Liver (tissue), 9 donors: ENCODE measurements around the gene UIMC1. TPM values are rescaled to one million over a fixed set of nuclear protein-coding genes. Genes with fewer than 3 reads are reported as not detected.

Experiments
- DNase-seq: peaks from one replicate; pipeline ENCODE4 v3.0.0-alpha.2; 2017; ENCODE audit warnings: low spot score
- H3K27ac ChIP-seq, 2 donors: one replicate each; pipeline ENCODE4 v1.7.0; 2013; ENCODE audit warnings: inconsistent platforms in 2 of 2, low read length in 2 of 2, control low read depth in 1 of 2, low read depth in 1 of 2, mild to moderate bottlenecking in 1 of 2
- H3K27me3 ChIP-seq, 4 donors: one replicate each; pipeline versions ENCODE4 v1.6.1 to v1.7.0; 2013; ENCODE audit warnings: low read length in 3 of 4, inconsistent platforms in 1 of 4, mild to moderate bottlenecking in 1 of 4, moderate library complexity in 1 of 4; ENCODE audit not compliant: control insufficient read depth in 4 of 4, insufficient read depth in 4 of 4
- H3K36me3 ChIP-seq, 4 donors: one replicate each; pipeline versions ENCODE4 v1.6.1 to v1.7.0; 2013; ENCODE audit warnings: low read length in 3 of 4, mild to moderate bottlenecking in 3 of 4, low read depth in 1 of 4, moderate library complexity in 1 of 4; ENCODE audit not compliant: control insufficient read depth in 4 of 4, insufficient read depth in 3 of 4
- H3K4me1 ChIP-seq, 4 donors: one replicate each; pipeline versions ENCODE4 v1.6.1 to v1.7.0; 2013; ENCODE audit warnings: low read length in 3 of 4, mild to moderate bottlenecking in 3 of 4, moderate library complexity in 1 of 4; ENCODE audit not compliant: control insufficient read depth in 4 of 4, insufficient read depth in 4 of 4
- H3K4me3 ChIP-seq, 3 donors: one replicate each; pipeline versions ENCODE4 v1.6.1 to v1.7.0; 2013; ENCODE audit warnings: low read length in 3 of 3, control low read depth in 1 of 3, low read depth in 1 of 3, mild to moderate bottlenecking in 1 of 3
- H3K9ac ChIP-seq, 2 donors: one replicate each; pipeline ENCODE4 v1.7.0; 2013; ENCODE audit warnings: low read length in 2 of 2, mild to moderate bottlenecking in 2 of 2, moderate library complexity in 2 of 2, control low read depth in 1 of 2, low read depth in 1 of 2
- H3K9me3 ChIP-seq, 4 donors: one replicate each; pipeline versions ENCODE4 v1.6.1 to v1.7.0; 2013; ENCODE audit warnings: low read length in 3 of 4; ENCODE audit not compliant: control insufficient read depth in 4 of 4
- EGR1 ChIP-seq, 2 donors: IDR thresholded peaks; 2 replicates each; pipeline ENCODE4 v1.6.1; 2016 to 2018; ENCODE audit warnings: antibody characterized with exemption in 2 of 2, low read depth in 2 of 2
- FOXA1 ChIP-seq: IDR thresholded peaks from 2 replicates; pipeline ENCODE4 v1.6.1; 2016; ENCODE audit warnings: antibody characterized with exemption
- FOXA2 ChIP-seq: IDR thresholded peaks from 2 replicates; pipeline ENCODE4 v1.6.1; 2016; ENCODE audit warnings: antibody characterized with exemption
- GABPA ChIP-seq, 2 donors: IDR thresholded peaks in 1 of 2; conservative IDR thresholded peaks in 1 of 2; 2 replicates each; pipeline ENCODE4 v1.6.1; 2016; ENCODE audit warnings: antibody characterized with exemption in 2 of 2, mild to moderate bottlenecking in 1 of 2, moderate library complexity in 1 of 2
- HNF4A ChIP-seq, 2 donors: conservative IDR thresholded peaks; 2 replicates each; pipeline ENCODE4 v1.6.1; 2016; ENCODE audit warnings: antibody characterized with exemption in 2 of 2, mild to moderate bottlenecking in 2 of 2
- HNF4G ChIP-seq: IDR thresholded peaks from 2 replicates; pipeline ENCODE4 v1.6.1; 2016; ENCODE audit warnings: antibody characterized with exemption
- JUND ChIP-seq, 2 donors: IDR thresholded peaks; 2 replicates each; pipeline ENCODE4 v1.6.1; 2016; ENCODE audit warnings: antibody characterized with exemption in 2 of 2
- NR2F2 ChIP-seq: IDR thresholded peaks from 2 replicates; pipeline ENCODE4 v1.6.1; 2016; ENCODE audit warnings: antibody characterized with exemption
- RAD21 ChIP-seq, 2 donors: IDR thresholded peaks; 2 replicates each; pipeline ENCODE4 v1.6.1; 2016; ENCODE audit warnings: antibody characterized with exemption in 2 of 2, mild to moderate bottlenecking in 2 of 2
- RXRA ChIP-seq, 2 donors: IDR thresholded peaks; 2 replicates each; pipeline ENCODE4 v1.6.1; 2017 to 2018; ENCODE audit warnings: antibody characterized with exemption in 2 of 2, mild to moderate bottlenecking in 1 of 2
- SP1 ChIP-seq: IDR thresholded peaks from 2 replicates; pipeline ENCODE4 v1.6.1; 2018; ENCODE audit warnings: antibody characterized with exemption, mild to moderate bottlenecking
- TAF1 ChIP-seq: conservative IDR thresholded peaks from 2 replicates; pipeline ENCODE4 v1.6.1; 2016; ENCODE audit warnings: antibody characterized with exemption, mild to moderate bottlenecking
- YY1 ChIP-seq: IDR thresholded peaks from 2 replicates; pipeline ENCODE4 v1.6.1; 2016; ENCODE audit warnings: antibody characterized with exemption, mild to moderate bottlenecking
- WGBS: extraction: QIAGEN DNeasy Blood & Tissue Kit; methylation state at CpG from one replicate; pipeline ENCODE4 v1.1.7; 2013; 5-methylcytosine and 5-hydroxymethylcytosine counted together
- polyA plus RNA-seq, 2 donors: library from polyadenylated mRNA; stranded (reverse) in 1 of 2; unstranded in 1 of 2; fragments of 200-250 nt in 1 of 2; fragments of >200 nt in 1 of 2; fragmentation: Nextera tagmentation in 1 of 2; extraction: Ambion mirVana in 1 of 2; gene quantifications; one replicate each; pipeline versions ENCODE4 v1.2.1 to v1.2.3, GENCODE V29; 2013 to 2015
- total RNA-seq, 2 donors: library from RNA; depleted of rRNA; stranded (reverse); fragments of >200 nt; gene quantifications; one replicate each; pipeline ENCODE4 v1.2.3, GENCODE V29; 2014
- TF ChIP-seq, protein P1 (sequence below): IDR thresholded peaks from 2 replicates; pipeline ENCODE4 v1.6.1; 2016; ENCODE audit warnings: antibody characterized with exemption
- TF ChIP-seq, protein P2 (sequence below): IDR thresholded peaks from 2 replicates; pipeline ENCODE4 v1.6.1; 2016; ENCODE audit warnings: antibody characterized with exemption
- TF ChIP-seq, protein P3 (sequence below): fragments of 150-350 bp; IDR thresholded peaks from 2 replicates; pipeline ENCODE4 v1.5.1; 2017; ENCODE audit warnings: improper control_type of control experiment, low read depth, low read length; ENCODE audit not compliant: missing input control
- TF ChIP-seq, protein P4 (sequence below): IDR thresholded peaks from 2 replicates; pipeline ENCODE4 v1.6.1; 2016; ENCODE audit warnings: antibody characterized with exemption, mild to moderate bottlenecking
- donor health status: healthy.
- donor health status: healthy.
- donor health status: healthy.
- donor health status: healthy.
- donor health status: healthy.

UIMC1 gene
- total and polyA plus RNA-seq, 4 donors, result 5.9 to 26.0 (median 11.7) TPM

DNA sequence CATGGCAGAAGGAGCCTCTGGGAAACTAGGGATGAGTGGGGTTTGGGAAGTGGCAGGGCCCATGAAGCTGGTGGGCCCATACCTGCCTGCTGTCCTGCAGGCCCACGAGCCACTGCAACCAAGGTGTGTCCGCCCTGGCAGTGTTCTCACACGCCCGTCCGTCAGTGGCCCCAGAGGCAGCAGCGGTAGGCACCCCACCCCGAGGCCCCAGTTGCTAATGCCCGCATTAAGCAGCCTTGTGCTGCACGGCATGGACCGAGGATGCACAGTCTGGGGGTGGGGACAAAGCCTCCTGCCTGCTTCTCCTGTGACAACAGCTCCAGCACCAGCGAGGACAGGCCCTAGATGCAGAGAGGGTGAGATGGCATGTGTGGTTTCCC, 148.7 kb downstream of the UIMC1 start:
- no peaks in the 10 kb centered on the region for H3K4me1 ChIP-seq
- no peak overlapping the region for H3K9ac ChIP-seq
- H3K36me3 ChIP-seq, result no peaks in the 10 kb centered on the region
- no peak overlapping the region for H3K4me3 ChIP-seq
- TF ChIP-seq SP1 (no peak), EGR1 (IDR thresholded peaks at IDR 0.05; ENCODE audit: low read depth in 2 of 2) (no peak), NR2F2 (no peak), JUND (IDR thresholded peaks at IDR 0.05) (no peak), YY1 (no peak), FOXA2 (no peak), HNF4A (conservative IDR thresholded peaks at IDR 0.05) (no peak), HNF4G (no peak), RAD21 (IDR thresholded peaks at IDR 0.05) (no peak), FOXA1 (no peak)
- TF ChIP-seq, protein P1, sequence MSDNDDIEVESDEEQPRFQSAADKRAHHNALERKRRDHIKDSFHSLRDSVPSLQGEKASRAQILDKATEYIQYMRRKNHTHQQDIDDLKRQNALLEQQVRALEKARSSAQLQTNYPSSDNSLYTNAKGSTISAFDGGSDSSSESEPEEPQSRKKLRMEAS, result no peak
- TF ChIP-seq, protein P2, sequence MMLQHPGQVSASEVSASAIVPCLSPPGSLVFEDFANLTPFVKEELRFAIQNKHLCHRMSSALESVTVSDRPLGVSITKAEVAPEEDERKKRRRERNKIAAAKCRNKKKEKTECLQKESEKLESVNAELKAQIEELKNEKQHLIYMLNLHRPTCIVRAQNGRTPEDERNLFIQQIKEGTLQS, result no peak
- peaks cover 0 to 9% (median 0%) of the 10 kb centered on the region in 4 donors for H3K27me3 ChIP-seq
- 84% methylated on average over 11 of the region's 11 CpGs for WGBS
- H3K9me3 ChIP-seq, result no peaks in the 10 kb centered on the region
- DNase-seq, result no peak
- H3K27ac ChIP-seq, result no peak overlapping the region

DNA sequence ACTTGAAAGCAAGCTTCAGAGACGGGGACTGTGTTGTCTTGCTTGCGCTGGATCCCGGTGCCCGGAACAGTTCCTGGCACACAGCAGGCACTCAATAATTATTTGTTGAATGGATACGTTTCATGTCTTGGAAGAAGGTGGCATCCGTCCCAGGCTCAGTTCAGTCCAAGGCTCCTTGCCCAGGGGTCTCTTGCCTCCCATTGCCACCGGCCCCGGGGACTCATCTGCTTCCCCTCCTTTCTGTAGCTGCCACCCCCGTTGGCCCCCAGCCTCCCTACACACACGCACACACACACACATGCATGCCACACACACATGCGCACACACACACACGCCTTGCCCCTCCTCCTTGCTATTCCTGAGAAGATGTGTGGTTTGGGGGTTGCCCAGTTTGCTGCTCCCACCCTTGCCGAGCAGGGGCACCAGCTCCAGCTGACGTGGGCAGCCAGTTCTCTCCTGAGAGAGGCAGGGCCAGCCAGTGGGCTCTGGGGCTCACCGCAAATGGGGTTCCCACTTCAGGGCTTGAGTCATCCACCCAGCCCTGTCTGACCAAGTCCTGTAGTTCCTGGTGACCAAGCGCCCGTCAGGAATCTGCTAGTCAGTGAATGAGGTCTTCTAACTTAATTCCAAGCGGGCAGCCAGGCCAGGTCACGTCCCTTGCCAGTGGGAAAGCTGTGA, 149.2 kb downstream of the UIMC1 start:
- Histone ChIP-seq H3K4me1 (no peaks in the 10 kb centered on the region), H3K27me3 (peaks cover 0 to 5% (median 0%) of the 10 kb centered on the region in 4 donors), H3K36me3 (no peaks in the 10 kb centered on the region), H3K4me3 (no peak overlapping the region), H3K9ac (no peak overlapping the region), H3K27ac (no peak overlapping the region), H3K9me3 (no peaks in the 10 kb centered on the region)
- no peak for DNase-seq
- TF ChIP-seq GABPA (IDR thresholded peaks at IDR 0.05 in 1 of 2, conservative IDR thresholded peaks at IDR 0.05 in 1 of 2), result no peak
- no peak for TF ChIP-seq NR2F2
- 75% methylated on average over 19 of the region's 19 CpGs for WGBS

DNA sequence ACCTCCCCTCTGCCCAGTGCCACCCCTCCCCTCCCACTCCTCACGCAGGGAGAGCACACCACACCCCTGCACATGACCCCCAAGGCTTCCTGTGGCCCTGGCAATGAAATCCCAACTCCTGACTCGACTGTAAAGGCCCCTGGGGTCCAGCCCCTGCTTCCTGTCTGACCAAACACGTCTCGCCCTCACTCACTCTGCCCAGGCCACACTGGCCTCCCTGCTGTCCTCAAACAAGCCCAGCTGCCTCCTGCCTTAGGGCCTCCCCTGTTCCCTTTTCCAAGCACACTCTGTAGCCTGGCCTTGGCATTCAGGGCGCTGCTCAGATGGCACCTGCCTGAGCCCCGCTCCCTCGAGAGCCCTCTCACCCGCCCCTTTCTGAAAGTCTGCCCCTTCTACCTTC, 149.8 kb downstream of the UIMC1 start:
- H3K9ac ChIP-seq, result no peak overlapping the region
- DNase-seq, result no peak
- H3K27ac ChIP-seq, result no peak overlapping the region
- H3K4me3 ChIP-seq, result no peak overlapping the region
- TF ChIP-seq, protein P2, result no peak
- no peak for TF ChIP-seq HNF4G
- TF ChIP-seq, protein P3, sequence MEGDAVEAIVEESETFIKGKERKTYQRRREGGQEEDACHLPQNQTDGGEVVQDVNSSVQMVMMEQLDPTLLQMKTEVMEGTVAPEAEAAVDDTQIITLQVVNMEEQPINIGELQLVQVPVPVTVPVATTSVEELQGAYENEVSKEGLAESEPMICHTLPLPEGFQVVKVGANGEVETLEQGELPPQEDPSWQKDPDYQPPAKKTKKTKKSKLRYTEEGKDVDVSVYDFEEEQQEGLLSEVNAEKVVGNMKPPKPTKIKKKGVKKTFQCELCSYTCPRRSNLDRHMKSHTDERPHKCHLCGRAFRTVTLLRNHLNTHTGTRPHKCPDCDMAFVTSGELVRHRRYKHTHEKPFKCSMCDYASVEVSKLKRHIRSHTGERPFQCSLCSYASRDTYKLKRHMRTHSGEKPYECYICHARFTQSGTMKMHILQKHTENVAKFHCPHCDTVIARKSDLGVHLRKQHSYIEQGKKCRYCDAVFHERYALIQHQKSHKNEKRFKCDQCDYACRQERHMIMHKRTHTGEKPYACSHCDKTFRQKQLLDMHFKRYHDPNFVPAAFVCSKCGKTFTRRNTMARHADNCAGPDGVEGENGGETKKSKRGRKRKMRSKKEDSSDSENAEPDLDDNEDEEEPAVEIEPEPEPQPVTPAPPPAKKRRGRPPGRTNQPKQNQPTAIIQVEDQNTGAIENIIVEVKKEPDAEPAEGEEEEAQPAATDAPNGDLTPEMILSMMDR, result no peak
- no peak for TF ChIP-seq GABPA (IDR thresholded peaks at IDR 0.05 in 1 of 2, conservative IDR thresholded peaks at IDR 0.05 in 1 of 2)
- TF ChIP-seq, protein P1, result no peak
- no peak for TF ChIP-seq SP1
- TF ChIP-seq RXRA (IDR thresholded peaks at IDR 0.05), result no peak
- no peak for TF ChIP-seq EGR1 (IDR thresholded peaks at IDR 0.05; ENCODE audit: low read depth in 2 of 2)
- TF ChIP-seq FOXA1, result no peak
- no peak for TF ChIP-seq JUND (IDR thresholded peaks at IDR 0.05)
- TF ChIP-seq, protein P4, sequence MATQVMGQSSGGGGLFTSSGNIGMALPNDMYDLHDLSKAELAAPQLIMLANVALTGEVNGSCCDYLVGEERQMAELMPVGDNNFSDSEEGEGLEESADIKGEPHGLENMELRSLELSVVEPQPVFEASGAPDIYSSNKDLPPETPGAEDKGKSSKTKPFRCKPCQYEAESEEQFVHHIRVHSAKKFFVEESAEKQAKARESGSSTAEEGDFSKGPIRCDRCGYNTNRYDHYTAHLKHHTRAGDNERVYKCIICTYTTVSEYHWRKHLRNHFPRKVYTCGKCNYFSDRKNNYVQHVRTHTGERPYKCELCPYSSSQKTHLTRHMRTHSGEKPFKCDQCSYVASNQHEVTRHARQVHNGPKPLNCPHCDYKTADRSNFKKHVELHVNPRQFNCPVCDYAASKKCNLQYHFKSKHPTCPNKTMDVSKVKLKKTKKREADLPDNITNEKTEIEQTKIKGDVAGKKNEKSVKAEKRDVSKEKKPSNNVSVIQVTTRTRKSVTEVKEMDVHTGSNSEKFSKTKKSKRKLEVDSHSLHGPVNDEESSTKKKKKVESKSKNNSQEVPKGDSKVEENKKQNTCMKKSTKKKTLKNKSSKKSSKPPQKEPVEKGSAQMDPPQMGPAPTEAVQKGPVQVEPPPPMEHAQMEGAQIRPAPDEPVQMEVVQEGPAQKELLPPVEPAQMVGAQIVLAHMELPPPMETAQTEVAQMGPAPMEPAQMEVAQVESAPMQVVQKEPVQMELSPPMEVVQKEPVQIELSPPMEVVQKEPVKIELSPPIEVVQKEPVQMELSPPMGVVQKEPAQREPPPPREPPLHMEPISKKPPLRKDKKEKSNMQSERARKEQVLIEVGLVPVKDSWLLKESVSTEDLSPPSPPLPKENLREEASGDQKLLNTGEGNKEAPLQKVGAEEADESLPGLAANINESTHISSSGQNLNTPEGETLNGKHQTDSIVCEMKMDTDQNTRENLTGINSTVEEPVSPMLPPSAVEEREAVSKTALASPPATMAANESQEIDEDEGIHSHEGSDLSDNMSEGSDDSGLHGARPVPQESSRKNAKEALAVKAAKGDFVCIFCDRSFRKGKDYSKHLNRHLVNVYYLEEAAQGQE, result no peak
- TF ChIP-seq TAF1, result no peak
- no peak for TF ChIP-seq YY1
- TF ChIP-seq HNF4A (conservative IDR thresholded peaks at IDR 0.05), result no peak
- TF ChIP-seq NR2F2, result no peak
- TF ChIP-seq FOXA2, result no peak
- no peaks in the 10 kb centered on the region for H3K4me1 ChIP-seq
- no peaks in the 10 kb centered on the region for H3K9me3 ChIP-seq
- WGBS, result 66% methylated on average over 8 of the region's 8 CpGs
- no peaks in the 10 kb centered on the region for H3K36me3 ChIP-seq
- no peaks in the 10 kb centered on the region for H3K27me3 ChIP-seq
